GM12878 (cell line): ENCODE data around the gene GABRB1. TPM values are rescaled to one million over a fixed set of nuclear protein-coding genes. Genes with fewer than 3 reads are reported as not detected.

Source experiments
- WRNIP1 ChIP-seq: IDR thresholded peaks from 2 replicates; pipeline ENCODE4 v1.6.1; 2011; ENCODE audit warnings: low read depth, low read length, improper control_type of control experiment, borderline replicate concordance
- ZBTB40 ChIP-seq: fragments of 450-650 bp; IDR thresholded peaks from 2 replicates; pipeline ENCODE4 v1.6.1; 2016; ENCODE audit warnings: mild to moderate bottlenecking, moderate library complexity, borderline replicate concordance
- ZNF687 ChIP-seq: fragments of 450-650 bp; IDR thresholded peaks from 2 replicates; pipeline ENCODE4 v1.6.1; 2017; ENCODE audit warnings: mild to moderate bottlenecking, moderate library complexity
- polyA plus RNA-seq, 11 experiments: library from polyadenylated mRNA; depleted of rRNA in 4 of 11; unstranded in 6 of 11; stranded (reverse) in 5 of 11; fragments of >200 nt; fragmentation: Nextera tagmentation in 4 of 11; fragmentation: Illumina TruSeq in 1 of 11; extraction: Ambion mirVana in 4 of 11; extraction: Trizol in 1 of 11; gene quantifications; 1 replicate in 1 of 11; 2 replicates in 10 of 11; pipeline versions ENCODE4 v1.2.1 to v1.2.3, GENCODE V29; 2011 to 2016; ENCODE audit warnings: inconsistent platforms in 2 of 11, missing spikeins in 2 of 11, low read depth in 1 of 11
- total RNA-seq, 4 experiments: library from RNA; depleted of rRNA in 3 of 4; stranded (reverse); fragments of >200 nt in 3 of 4; fragmentation: Illumina TruSeq in 1 of 4; extraction: Trizol in 1 of 4; gene quantifications; 2 replicates each; pipeline versions ENCODE4 v1.2.1 to v1.2.3, GENCODE V29; 2013 to 2021
- TF ChIP-seq, protein P1 (sequence below): IDR thresholded peaks from 2 replicates; pipeline ENCODE4 v1.6.1; 2012; ENCODE audit warnings: improper control_type of control experiment, low read depth, low read length; ENCODE audit not compliant: insufficient replicate concordance
- TF ChIP-seq, protein P2 (sequence below): IDR thresholded peaks from 2 replicates; pipeline ENCODE4 v1.6.1; 2011; ENCODE audit warnings: borderline replicate concordance, low read depth, mild to moderate bottlenecking, moderate library complexity, mixed read lengths, low read length; ENCODE audit not compliant: insufficient read depth; ENCODE audit errors: extremely low read length

The GABRB1 gene
- total and polyA plus RNA-seq, 10 of the 15 experiments (the other 5 are each of a cell fraction or from before 2014, with no cell fraction given) = 0.13 to 0.92 TPM; not detected in 8

DNA sequence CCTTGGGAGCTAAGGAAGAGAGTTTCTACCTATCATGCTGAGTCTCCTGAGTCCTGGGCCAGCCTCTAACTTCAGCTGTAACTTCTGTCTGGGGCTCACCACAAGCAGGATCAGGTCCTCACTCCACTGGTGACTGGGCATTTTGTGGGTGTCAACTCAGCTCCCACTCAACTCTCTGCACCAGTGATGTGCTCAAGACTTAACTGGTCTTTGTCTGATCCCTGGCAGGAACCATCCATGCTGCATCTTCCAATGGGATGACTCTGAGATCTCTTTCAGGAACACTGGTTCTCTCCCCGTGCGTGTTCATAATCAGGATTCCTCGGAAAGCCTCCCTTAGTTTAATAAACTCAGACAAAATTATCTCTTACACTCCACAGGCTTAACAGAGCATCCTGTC lies 349.8 kb downstream of the GABRB1 start (continued):
- TF ChIP-seq, protein P1, sequence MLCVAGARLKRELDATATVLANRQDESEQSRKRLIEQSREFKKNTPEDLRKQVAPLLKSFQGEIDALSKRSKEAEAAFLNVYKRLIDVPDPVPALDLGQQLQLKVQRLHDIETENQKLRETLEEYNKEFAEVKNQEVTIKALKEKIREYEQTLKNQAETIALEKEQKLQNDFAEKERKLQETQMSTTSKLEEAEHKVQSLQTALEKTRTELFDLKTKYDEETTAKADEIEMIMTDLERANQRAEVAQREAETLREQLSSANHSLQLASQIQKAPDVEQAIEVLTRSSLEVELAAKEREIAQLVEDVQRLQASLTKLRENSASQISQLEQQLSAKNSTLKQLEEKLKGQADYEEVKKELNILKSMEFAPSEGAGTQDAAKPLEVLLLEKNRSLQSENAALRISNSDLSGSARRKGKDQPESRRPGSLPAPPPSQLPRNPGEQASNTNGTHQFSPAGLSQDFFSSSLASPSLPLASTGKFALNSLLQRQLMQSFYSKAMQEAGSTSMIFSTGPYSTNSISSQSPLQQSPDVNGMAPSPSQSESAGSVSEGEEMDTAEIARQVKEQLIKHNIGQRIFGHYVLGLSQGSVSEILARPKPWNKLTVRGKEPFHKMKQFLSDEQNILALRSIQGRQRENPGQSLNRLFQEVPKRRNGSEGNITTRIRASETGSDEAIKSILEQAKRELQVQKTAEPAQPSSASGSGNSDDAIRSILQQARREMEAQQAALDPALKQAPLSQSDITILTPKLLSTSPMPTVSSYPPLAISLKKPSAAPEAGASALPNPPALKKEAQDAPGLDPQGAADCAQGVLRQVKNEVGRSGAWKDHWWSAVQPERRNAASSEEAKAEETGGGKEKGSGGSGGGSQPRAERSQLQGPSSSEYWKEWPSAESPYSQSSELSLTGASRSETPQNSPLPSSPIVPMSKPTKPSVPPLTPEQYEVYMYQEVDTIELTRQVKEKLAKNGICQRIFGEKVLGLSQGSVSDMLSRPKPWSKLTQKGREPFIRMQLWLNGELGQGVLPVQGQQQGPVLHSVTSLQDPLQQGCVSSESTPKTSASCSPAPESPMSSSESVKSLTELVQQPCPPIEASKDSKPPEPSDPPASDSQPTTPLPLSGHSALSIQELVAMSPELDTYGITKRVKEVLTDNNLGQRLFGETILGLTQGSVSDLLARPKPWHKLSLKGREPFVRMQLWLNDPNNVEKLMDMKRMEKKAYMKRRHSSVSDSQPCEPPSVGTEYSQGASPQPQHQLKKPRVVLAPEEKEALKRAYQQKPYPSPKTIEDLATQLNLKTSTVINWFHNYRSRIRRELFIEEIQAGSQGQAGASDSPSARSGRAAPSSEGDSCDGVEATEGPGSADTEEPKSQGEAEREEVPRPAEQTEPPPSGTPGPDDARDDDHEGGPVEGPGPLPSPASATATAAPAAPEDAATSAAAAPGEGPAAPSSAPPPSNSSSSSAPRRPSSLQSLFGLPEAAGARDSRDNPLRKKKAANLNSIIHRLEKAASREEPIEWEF = no peak
- TF ChIP-seq WRNIP1 (no peak), ZNF687 (no peak), ZBTB40 (no peak)
- TF ChIP-seq, protein P2, sequence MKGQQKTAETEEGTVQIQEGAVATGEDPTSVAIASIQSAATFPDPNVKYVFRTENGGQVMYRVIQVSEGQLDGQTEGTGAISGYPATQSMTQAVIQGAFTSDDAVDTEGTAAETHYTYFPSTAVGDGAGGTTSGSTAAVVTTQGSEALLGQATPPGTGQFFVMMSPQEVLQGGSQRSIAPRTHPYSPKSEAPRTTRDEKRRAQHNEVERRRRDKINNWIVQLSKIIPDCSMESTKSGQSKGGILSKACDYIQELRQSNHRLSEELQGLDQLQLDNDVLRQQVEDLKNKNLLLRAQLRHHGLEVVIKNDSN = no peak
